SH-SY5Y (cell line): ENCODE results near the gene DBH.

Experiments used
- GATA2 ChIP-seq: IDR thresholded peaks from 2 replicates; pipeline ENCODE4 v1.6.1; 2011; ENCODE audit warnings: mild to moderate bottlenecking, low read depth, low read length
- GATA3 ChIP-seq: IDR thresholded peaks from 2 replicates; pipeline ENCODE4 v1.6.1; 2011; ENCODE audit warnings: low read depth, mild to moderate bottlenecking, low read length, moderate library complexity

Gene DBH

DNA sequence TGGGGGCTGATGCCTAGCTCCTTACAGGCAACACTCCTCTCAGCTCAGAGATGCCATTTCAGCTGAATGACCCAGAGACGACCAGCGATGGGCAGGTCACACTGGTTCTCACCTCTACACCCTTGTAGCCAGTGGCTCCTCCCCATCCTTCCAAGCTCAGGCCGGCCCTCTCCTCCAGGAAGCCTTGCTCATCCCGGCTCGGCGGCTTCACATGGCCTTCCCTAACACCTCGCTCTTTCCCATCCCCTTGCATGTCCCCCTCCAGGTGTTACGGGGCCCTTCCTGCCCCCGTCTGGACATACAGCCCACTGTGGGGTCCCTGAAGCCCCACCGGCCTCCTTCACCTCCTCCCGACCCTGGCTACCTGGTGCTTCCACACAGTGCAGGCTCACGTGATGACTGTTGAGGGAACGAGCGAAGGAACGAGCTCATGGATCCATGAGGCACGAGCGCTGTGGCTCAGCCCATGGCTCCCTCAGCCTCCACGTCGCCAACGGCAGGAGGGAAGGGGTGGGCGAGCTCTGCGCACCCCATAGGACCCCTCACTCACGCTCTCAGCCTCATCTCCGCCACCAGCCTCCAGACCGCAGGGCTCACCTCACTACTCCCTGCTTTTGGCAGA is 56.3 kb downstream of the DBH start:
- TF ChIP-seq GATA2 (no peak), GATA3 (no peak)

DNA sequence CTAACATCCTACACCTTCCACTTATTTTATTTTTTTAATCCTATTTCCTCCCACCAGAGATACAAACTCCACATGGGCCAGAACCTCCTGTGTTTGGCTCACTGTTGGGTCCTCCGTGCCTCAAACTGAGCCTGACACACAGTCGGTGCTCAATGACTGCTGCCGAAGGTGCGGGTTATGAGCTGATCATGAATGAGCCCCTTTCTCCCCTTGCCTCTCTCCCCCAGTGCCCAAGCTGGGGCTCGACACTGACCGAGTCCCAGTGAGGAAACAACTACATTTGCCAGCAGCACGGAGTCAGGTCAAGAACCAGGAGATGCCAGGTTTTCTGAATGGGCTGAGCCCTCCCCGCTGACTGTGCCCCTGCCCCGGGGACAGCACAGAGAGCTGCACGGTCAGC is 57.0 kb downstream of the DBH start:
- TF ChIP-seq GATA3, result no peak
- TF ChIP-seq GATA2, result no peak

DNA sequence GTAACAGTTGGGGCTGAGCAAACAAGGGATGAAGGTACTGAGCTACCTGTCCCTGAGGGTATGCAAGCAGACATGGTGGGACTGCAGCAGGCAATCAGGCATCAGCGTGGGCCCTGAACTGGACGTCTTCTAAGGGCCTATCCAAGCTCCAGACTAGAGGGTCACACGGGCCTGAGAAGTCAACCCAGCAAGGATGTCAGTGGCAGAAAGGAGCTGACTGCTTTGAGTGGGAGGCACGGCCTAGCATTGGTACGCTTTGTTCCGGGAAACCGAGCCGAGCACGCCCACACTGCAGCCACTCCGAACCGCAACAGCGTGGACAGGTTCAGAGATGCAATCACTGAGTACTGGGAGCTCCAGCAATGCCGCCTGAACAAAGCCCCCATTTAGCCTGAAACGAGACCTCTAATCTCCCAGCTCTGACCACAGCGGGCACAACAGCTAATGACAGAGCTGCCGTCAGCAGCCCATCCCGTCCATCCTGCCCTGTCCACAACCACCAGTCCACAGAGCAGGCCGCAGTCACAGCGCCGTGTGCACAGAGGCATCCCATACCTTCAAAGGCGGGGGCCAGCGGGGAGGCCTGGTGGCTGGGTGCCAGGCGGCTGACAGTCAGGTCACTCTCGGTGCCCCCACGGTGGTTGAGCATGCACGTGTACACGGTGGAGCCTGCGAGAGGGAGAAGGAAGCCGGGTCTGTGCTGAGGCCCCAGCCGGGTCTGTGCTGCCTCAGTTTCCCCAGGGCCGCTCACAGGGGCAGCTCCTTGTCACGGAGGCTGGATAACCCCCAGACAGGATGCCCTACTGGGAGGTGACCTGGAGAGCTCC is 57.8 kb downstream of the DBH start:
- no peak for TF ChIP-seq GATA3
- no peak for TF ChIP-seq GATA2

DNA sequence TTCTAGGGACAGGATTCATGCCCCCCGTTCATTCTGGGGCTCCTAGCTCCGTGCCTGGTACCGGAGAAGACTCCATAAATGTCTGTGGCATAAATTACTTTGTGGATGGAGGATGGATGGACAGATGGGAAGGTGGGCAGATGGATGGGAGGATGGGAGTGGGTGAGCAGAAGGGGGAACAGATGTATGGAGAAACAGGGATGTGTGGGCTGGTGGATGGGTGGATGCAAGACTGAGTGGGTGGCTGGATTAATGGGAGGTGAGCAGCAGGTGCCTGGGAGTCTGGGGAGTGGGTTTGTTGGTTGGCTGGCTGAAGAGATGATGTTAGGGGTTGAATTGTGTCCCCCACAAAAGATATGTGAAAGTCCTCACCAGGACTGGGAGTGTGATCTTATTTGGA is 58.5 kb downstream of the DBH start:
- no peak for TF ChIP-seq GATA2
- TF ChIP-seq GATA3, result no peak

DNA sequence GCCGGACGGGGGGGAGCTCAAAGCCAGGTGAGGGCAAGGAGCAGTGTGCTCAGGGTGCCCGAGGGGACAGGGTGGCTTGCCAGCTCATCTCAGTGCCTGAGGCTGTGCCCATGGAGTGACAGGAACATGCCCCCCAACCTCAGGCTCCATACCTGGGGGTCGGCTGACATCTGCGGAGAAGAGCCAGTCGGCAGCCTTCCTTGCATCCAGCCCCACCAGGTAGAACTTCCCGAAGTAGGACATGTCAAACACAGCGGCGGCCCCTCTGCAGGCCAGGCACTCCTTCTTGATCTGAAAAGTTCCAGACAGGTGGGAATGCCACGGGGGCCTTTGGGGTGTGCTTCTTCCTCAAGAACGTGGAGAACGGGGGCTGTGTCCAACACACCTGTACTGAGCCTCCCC is 59.9 kb downstream of the DBH start:
- no peak for TF ChIP-seq GATA2

DNA sequence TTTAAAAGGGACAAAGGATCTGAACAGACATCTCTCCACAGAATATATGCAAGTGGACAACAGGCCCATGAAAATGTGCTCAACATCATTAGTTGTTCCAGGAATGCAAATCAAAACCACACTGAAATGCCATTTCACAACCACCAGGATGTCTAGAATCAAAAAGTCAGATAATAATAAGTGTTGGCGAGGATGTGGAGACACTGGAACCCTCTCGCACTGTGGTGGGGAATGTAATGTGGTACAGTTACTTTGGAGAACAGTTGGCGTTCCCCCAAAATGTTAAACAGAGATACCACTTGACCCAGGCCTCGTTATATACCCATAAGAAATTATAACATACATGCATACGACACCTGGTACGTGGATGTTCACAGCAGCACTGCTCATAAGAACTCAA is 63.4 kb downstream of the DBH start:
- no peak for TF ChIP-seq GATA3
- TF ChIP-seq GATA2, result no peak

DNA sequence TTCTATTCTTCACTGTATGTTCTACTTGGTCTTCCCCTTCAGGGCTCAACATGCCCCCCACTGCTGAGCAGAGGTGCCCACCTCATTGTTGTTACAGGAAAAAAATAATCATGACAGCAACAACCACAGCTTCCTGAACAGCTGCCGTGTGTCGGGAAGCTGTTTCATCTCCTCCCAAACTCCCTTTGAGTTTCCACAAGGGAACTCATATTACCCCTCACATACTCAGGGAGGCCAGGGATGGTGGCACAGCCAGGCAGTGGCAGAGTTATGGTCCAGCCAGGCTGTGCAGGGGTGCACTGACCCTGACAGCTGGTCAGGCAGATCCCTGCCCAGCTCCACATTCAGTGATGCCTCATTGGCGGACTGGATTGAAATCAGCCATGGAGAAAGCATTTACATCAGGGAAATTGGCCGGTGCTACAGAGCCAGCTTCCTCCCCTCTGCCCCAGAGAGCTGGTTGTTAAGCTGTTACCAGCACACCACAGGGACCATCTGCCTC is 64.7 kb downstream of the DBH start:
- TF ChIP-seq GATA2 (no peak), GATA3 (no peak)

DNA sequence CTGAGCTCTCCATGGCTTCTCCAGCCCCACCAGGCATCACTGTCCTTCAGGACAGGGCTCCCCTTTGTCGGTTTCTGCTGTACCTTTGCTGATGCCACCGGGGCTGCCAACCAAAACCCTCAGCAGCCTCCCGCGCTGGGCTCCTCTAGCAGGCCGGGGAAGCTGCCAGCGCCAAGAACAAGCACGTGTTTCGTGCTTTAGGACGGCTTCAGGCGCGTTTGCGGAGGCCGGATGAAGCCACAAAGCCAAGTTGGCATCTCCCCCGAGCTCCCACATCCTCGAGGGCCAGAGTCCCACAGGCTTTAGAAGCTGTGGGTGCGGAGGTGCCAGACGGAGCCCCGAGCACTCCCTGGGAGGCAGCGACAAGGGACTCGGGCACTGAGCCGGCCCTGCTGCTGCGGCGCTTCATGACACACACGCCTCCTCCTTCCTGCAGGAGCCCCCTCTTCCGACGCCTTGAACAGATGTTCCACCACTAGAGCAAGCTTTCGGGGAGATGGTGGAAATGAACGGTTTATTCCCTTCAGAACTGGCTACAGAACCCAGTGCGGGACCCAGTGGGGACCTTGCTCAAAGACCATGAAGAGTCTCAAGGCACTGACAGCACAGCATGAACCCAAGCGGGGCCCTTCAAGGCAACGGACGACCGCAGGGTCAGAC is 65.3 kb downstream of the DBH start:
- TF ChIP-seq GATA2 (no peak), GATA3 (no peak)

DNA sequence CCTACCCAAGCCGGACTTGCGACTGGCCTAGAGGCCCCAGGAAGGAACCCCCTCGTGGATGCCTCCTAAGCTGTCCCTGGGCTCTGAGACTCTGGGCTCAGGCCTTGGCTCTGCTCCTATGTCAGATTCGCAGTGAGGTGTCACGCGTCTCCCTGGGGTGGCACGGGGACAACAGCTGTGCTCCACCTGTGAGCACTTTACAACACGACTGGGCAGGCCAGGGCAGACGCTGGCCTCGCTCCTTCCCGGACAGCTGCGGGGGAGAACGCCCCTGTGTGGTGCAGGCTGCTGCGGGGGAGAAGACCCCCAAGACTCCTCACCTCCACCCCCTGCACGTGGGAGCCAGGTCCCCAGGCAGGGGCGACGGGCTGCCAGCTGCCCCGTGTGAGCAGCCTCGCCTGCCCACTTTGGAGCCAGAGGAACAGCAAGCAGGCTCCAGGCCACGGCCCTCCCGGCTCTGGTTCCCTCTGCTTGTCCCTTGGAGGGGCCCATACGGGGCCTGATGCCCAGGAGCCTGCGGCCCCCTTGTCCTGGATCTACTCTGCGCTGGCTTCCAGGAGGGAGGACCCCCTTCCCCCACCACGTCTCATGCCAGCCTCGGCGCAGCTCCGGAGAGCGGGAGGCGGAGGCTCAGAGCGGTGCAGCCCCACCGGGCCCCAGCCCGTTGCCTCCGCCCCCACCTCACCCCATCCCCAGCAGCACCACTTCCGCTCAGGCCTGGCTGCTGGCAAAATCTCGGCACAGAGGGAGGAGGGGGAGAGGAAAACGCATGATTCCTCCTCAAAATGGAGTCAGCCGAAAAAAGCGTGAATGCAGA is 66.0 kb downstream of the DBH start:
- TF ChIP-seq GATA2, result no peak
- TF ChIP-seq GATA3, result no peak

DNA sequence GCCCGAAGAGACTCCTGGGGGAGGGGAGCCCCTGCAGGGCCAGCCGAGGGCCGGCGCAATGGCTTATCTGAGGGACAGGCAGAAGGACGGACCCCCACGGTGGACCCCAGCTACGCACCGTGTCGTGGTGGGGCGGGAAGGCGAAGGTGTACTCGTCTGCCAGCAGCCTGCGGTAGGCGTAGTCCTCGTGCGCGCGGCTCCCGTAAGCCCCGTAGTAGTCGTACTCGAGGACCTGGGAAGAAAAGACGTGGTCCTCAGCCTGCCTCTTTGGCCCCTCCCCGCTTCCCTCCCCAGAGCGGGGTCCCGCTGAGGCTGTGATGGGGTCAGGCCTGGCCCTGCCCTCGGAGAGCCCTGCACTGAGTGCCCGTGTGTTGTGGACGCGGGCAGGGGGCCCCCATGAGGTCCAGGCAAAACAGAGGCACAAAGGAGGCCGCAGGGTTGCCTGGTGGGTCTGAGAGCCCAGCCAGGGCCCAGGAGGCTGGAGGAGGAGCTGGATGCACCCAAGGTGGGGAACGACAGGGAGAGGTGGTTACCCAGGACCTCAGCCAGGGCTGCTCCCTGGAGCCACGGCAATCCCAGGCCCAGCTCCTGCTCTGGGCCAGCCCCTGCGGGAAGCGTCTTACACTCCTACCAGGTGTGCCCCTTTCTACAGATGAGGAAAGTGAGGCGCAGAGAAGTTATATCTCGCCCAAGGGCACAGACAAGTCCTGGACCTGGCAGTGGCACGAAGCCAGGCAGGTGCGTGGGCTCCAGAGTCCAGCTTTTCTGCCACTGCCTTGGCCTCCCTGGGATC is 66.8 kb downstream of the DBH start:
- no peak for TF ChIP-seq GATA3
- TF ChIP-seq GATA2, result no peak

DNA sequence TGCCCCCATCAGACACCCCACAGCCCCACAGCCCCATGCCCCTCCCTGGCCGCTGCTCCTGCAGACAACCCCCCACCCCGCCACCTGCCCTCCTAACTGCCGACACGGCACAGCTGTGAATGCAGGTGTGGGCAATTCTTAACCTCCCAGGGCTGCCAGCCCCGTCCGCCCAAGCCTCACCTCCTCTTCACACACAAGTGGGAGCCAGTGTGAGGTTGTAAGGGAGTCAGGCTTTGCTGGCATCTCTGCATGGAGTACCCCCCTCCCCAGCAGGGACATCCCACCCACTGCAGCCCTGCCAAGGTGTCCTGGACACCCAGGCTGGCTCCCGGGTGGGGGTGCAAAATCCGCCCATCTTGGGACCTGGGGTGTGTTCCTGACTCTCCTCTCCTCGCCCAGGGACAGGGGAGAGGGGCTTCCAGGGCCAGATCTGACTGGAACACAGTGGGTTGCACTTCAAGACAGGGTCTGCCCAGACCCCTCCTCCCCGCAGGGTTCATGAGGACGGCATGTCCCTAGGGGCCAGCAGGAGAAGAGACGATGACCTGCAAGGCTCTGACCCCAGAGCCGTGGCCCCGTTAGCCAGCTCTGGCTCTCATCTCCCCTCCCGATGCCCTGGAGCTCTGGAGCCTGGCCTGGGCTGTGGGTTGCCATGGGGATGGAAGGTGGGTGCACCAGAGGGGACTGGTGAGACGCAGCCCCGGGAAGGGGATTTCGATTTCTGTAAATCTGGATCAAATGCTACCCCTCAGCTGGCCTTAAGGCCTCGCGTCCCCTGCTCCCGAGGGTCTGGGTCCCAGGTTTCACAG is 67.6 kb downstream of the DBH start:
- no peak for TF ChIP-seq GATA2
- no peak for TF ChIP-seq GATA3

DNA sequence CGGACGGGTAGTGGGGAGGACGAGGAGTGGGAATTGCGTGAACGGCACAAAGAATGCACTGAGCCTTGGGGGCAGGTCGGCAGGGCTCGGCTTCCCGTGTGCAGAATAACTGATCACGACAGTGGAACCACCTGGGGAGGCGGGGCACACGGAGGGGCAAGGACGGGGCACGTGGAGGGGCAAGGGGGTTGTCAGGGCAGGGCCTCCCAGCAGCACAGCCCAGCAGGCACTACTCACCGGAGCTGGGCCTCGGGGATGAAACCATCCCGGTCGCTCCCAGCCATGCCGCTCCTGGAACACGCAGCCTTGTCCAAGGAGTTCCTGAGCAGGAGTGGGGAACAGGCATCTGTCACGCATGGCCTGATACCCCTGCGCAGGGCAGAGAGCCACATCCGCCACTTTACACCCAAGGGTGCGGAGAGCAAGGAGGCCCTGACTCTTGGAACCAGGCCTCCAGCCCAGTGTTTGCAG is 68.6 kb downstream of the DBH start:
- TF ChIP-seq GATA3 (no peak), GATA2 (no peak)

DNA sequence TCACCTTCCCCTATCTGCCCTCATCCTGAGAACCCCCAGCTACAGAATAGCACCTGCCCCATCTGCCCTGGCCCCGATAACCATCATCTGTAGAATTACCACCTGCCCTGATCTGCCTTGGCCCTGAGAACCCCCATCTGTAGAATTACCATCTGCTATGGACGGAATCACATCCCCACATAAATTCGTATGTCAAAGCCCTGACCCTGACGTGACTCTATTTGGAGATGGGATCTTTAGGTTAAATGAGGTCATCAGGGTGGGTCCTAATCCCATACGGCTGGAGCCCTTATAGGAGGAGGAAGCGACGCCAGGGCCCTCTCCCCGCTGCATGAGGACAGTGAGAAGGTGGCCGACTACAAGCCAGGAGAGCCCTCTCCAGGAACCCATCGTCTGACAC is 69.4 kb downstream of the DBH start:
- TF ChIP-seq GATA2, result no peak
- TF ChIP-seq GATA3, result no peak
